OCI-LY3 (cell line): Measurements from ENCODE around the gene ZNF576.
A peak's percentile ranks its signal among the peaks of the same experiment; 100 is the strongest.

Experiments
- H2AFZ ChIP-seq: fragments of 200-600, 300-600 bp; shearing (Covaris generic); 2 replicates; pipeline ENCODE4 v1.6.0; 2014; ENCODE audit warnings: antibody characterized with exemption, low read depth, low read length
- H3K27ac ChIP-seq: fragments of 200-600, 300-600 bp; sonication (generic); 2 replicates; pipeline ENCODE4 v1.5.1; 2014; ENCODE audit warnings: mild to moderate bottlenecking, low read length, moderate library complexity, mixed read lengths
- H3K27me3 ChIP-seq: fragments of 200-600, 300-600 bp; sonication (generic); 2 replicates; pipeline ENCODE4 v1.6.1; 2014; ENCODE audit warnings: low read depth, low read length, mixed read lengths
- H3K36me3 ChIP-seq: fragments of 200-600, 300-600 bp; sonication (generic); replicated peaks from 2 replicates; pipeline ENCODE3; 2014; ENCODE audit warnings: low read depth, low read length, mixed read lengths
- H3K4me1 ChIP-seq: fragments of 300-600, 200-600 bp; sonication (generic); 2 replicates; pipeline ENCODE4 v1.6.1; 2014; ENCODE audit warnings: low read length, mixed read lengths
- H3K4me2 ChIP-seq: fragments of 200-600, 300-600 bp; sonication (generic); 2 replicates; pipeline ENCODE4 v1.6.1; 2014; ENCODE audit warnings: low read length, mixed read lengths
- H3K4me3 ChIP-seq: fragments of 300-600, 200-600 bp; sonication (generic); 2 replicates; pipeline ENCODE4 v1.5.1; 2014; ENCODE audit warnings: antibody characterized with exemption, mild to moderate bottlenecking, low read length, moderate library complexity
- H3K79me2 ChIP-seq: fragments of 300-600, 200-600 bp; shearing (Covaris generic); 2 replicates; pipeline ENCODE4 v1.6.1; 2014; ENCODE audit warnings: mild to moderate bottlenecking, low read length, mixed read lengths
- H3K9ac ChIP-seq: fragments of 300-600, 200-600 bp; shearing (Covaris generic); 2 replicates; pipeline ENCODE4 v1.6.0; 2014; ENCODE audit warnings: mild to moderate bottlenecking, low read length, moderate library complexity
- H3K9me3 ChIP-seq: fragments of 200-600, 300-600 bp; shearing (Covaris generic); 2 replicates; pipeline ENCODE4 v1.6.1; 2014; ENCODE audit warnings: low read length, mixed read lengths; ENCODE audit not compliant: insufficient read depth
- H4K20me1 ChIP-seq: fragments of 200-600, 300-600 bp; sonication (generic); 2 replicates; pipeline ENCODE4 v1.6.1; 2016; ENCODE audit warnings: low read length, mixed read lengths; ENCODE audit not compliant: insufficient read depth
- CTCF ChIP-seq: fragments of 200-600, 300-600 bp; sonication (generic); IDR thresholded peaks from 2 replicates; pipeline ENCODE4 v1.5.1; 2014; ENCODE audit warnings: antibody characterized with exemption, low read length, low read depth
- EZH2phosphoT487 ChIP-seq: fragments of 200-600 bp; shearing (Covaris generic); IDR thresholded peaks from 2 replicates; pipeline ENCODE4 v1.6.1; 2018; ENCODE audit warnings: antibody characterized with exemption, mixed run types, low read depth

The ZNF576 gene

GRCh38 chr19:43555185-43555770 is 41.1 kb upstream of the ZNF576 start:
- H3K36me3 ChIP-seq = peaks cover 21% of the 10 kb centered on the region
- no peak overlapping the region for H3K4me2 ChIP-seq
- no peak overlapping the region for H3K27ac ChIP-seq
- H3K9me3 ChIP-seq = no peaks in the 10 kb centered on the region
- no peaks in the 10 kb centered on the region for H3K27me3 ChIP-seq
- H3K9ac ChIP-seq = no peak overlapping the region
- no peaks in the 10 kb centered on the region for H3K79me2 ChIP-seq
- no peak overlapping the region for H2AFZ ChIP-seq
- H3K4me3 ChIP-seq = no peak overlapping the region
- no peaks in the 10 kb centered on the region for H3K4me1 ChIP-seq
- TF ChIP-seq CTCF = peak; percentile 83
- no peak for TF ChIP-seq EZH2phosphoT487
- 0 out of 2 replicates have a peak, but pooled peaks cover 3% of the 10 kb centered on the region for H4K20me1 ChIP-seq

GRCh38 chr19:43560687-43561086 is 35.7 kb upstream of the ZNF576 start:
- H3K4me1 ChIP-seq = no peaks in the 10 kb centered on the region
- no peaks in the 10 kb centered on the region for H3K9me3 ChIP-seq
- H3K79me2 ChIP-seq = no peaks in the 10 kb centered on the region
- peaks cover 6% of the 10 kb centered on the region for H3K36me3 ChIP-seq
- no peak overlapping the region for H3K9ac ChIP-seq
- no peak overlapping the region for H2AFZ ChIP-seq
- H4K20me1 ChIP-seq = no peaks in the 10 kb centered on the region
- no peak overlapping the region for H3K4me3 ChIP-seq
- TF ChIP-seq CTCF (no peak), EZH2phosphoT487 (no peak)
- no peak overlapping the region for H3K4me2 ChIP-seq
- H3K27me3 ChIP-seq = no peaks in the 10 kb centered on the region
- no peak overlapping the region for H3K27ac ChIP-seq

- Histone ChIP-seq H2AFZ (no peak overlapping the region), H4K20me1 (no peaks in the 10 kb centered on the region), H3K27ac (no peak overlapping the region), H3K79me2 (no peaks in the 10 kb centered on the region), H3K27me3 (no peaks in the 10 kb centered on the region), H3K9me3 (no peaks in the 10 kb centered on the region), H3K4me2 (no peak overlapping the region), H3K36me3 (peaks cover 6% of the 10 kb centered on the region), H3K4me1 (no peaks in the 10 kb centered on the region), H3K9ac (no peak overlapping the region), H3K4me3 (no peak overlapping the region)
- TF ChIP-seq CTCF (no peak), EZH2phosphoT487 (no peak)
Observed at GRCh38 chr19:43561139-43561970, 35.0 kb upstream of the ZNF576 start.

DNA sequence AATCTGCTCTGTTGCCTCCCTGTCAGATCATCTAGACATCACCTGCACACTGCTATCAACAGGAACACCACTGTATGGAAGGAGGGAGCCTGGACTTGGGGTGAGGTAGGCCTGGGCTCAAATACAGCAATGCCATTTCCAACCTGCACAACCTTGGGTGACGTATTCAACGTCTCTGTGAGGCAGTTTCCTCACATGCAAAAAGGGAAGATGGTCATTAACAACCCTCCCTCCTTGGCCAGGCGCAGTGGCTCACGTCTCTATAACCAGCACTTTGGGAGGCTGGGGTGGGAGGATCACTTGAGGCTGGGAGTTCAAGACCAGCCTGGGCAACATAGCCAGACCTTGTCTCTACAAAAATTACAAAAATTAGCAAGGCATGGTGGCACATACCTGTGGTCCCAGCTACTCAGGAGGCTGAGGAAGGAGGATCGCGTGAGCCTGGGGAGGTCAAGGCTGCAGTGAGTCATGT is 34.1 kb upstream of the ZNF576 start:
- Histone ChIP-seq H3K4me1 (no peaks in the 10 kb centered on the region), H3K36me3 (peaks cover 6% of the 10 kb centered on the region), H3K4me3 (no peak overlapping the region), H3K9ac (no peak overlapping the region), H3K27me3 (no peaks in the 10 kb centered on the region), H2AFZ (no peak overlapping the region), H4K20me1 (no peaks in the 10 kb centered on the region), H3K79me2 (no peaks in the 10 kb centered on the region), H3K9me3 (no peaks in the 10 kb centered on the region), H3K27ac (no peak overlapping the region), H3K4me2 (no peak overlapping the region)
- no peak for TF ChIP-seq CTCF
- no peak for TF ChIP-seq EZH2phosphoT487
